Mammary epithelial cell (primary cell): ENCODE measurements around the gene C10orf105.

Experiments used
- CTCF ChIP-seq, 2 donors: IDR thresholded peaks in 1 of 2; conservative IDR thresholded peaks in 1 of 2; 2 replicates each; pipeline ENCODE4 v1.5.1; 2011 to 2012; ENCODE audit warnings: inconsistent platforms in 2 of 2, low read length in 2 of 2, mild to moderate bottlenecking in 2 of 2, control low read depth in 1 of 2, low read depth in 1 of 2; ENCODE audit not compliant: insufficient read depth in 1 of 2; ENCODE audit errors: extremely low read depth in 1 of 2
- EZH2 ChIP-seq: IDR thresholded peaks from 2 replicates; pipeline ENCODE4 v1.6.1; 2012; ENCODE audit warnings: low read length, inconsistent platforms, borderline replicate concordance

- TF ChIP-seq EZH2 (no peak), CTCF (conservative IDR thresholded peaks at IDR 0.05 in 1 of 2, IDR thresholded peaks at IDR 0.05 in 1 of 2; ENCODE audit: extremely low read depth in 1 of 2, insufficient read depth in 1 of 2, low read depth in 1 of 2, low read length in 2 of 2) (no peak)
Observed at GRCh38 chr10:71694039-71694501, 25.5 kb downstream of the C10orf105 start.
